H1 (cell line): Measurements from ENCODE around the gene GID8. TPM values are rescaled to one million over a fixed set of nuclear protein-coding genes. Genes with fewer than 3 reads are reported as not detected.

Experiments
- CTCF ChIA-PET: fragments of 300-600 bp; sonication (Branson Sonifier 250); formaldehyde crosslinking; loops from one replicate; lab custom pipeline; 2021; ENCODE audit not compliant: partially characterized antibody; lab: Charles Lee
- POLR2A ChIA-PET: fragments of 300-600 bp; sonication (Branson Sonifier 250); formaldehyde crosslinking; loops from one replicate; lab custom pipeline; 2021; ENCODE audit warnings: inconsistent platforms; ENCODE audit not compliant: partially characterized antibody; lab: Charles Lee
- DNase-seq, 2 experiments: peaks; one replicate each; pipeline versions ENCODE4 v3.0.0 to v3.0.0-alpha.2; 2010 to 2022; ENCODE audit warnings: low spot score in 2 of 2, low read depth in 1 of 2, mixed read lengths in 1 of 2
- FAIRE-seq: peaks from 2 replicates; lab custom pipeline; 2011; peaks lifted over from hg19 to GRCh38; lab: Jason Lieb, UNC
- H2AFZ ChIP-seq: 2 replicates; pipeline ENCODE4 v1.8.1; 2012; ENCODE audit warnings: low read length, inconsistent platforms
- H2AK5ac ChIP-seq: 2 replicates; pipeline ENCODE4 v1.6.1; 2013; ENCODE audit warnings: low read depth, low read length
- H2BK120ac ChIP-seq: replicated peaks from 2 replicates; pipeline ENCODE3; 2013; ENCODE audit warnings: low read depth, low read length, inconsistent platforms
- H2BK12ac ChIP-seq: 2 replicates; pipeline ENCODE4 v1.6.1; 2013; ENCODE audit warnings: low read depth, low read length
- H2BK15ac ChIP-seq: 2 replicates; pipeline ENCODE4 v1.6.1; 2013; ENCODE audit warnings: low read length
- H2BK20ac ChIP-seq: 2 replicates; pipeline ENCODE4 v1.6.1; 2013; ENCODE audit warnings: low read length
- H2BK5ac ChIP-seq: 2 replicates; pipeline ENCODE4 v1.6.1; 2013; ENCODE audit warnings: low read depth, low read length
- H3K14ac ChIP-seq: 2 replicates; pipeline ENCODE4 v1.6.1; 2013; ENCODE audit warnings: inconsistent platforms; ENCODE audit not compliant: insufficient read length
- H3K18ac ChIP-seq: 2 replicates; pipeline ENCODE4 v1.6.1; 2013; ENCODE audit warnings: low read length; ENCODE audit errors: extremely low read depth
- H3K23ac ChIP-seq: 2 replicates; pipeline ENCODE4 v1.6.1; 2013; ENCODE audit warnings: inconsistent platforms; ENCODE audit not compliant: insufficient read length
- H3K23me2 ChIP-seq: 2 replicates; pipeline ENCODE4 v1.6.1; 2013; ENCODE audit warnings: low read depth, low read length
- H3K27ac ChIP-seq: 2 replicates; pipeline ENCODE4 v1.6.1; 2011; ENCODE audit warnings: low read depth, low read length, inconsistent platforms
- H3K27me3 ChIP-seq, 4 experiments: replicated peaks in 1 of 4; 1 replicate in 1 of 4; 2 replicates in 3 of 4; pipeline versions ENCODE4 v1.6.1 to v1.8.1; 2011 to 2013; ENCODE audit warnings: low read length in 3 of 4, mild to moderate bottlenecking in 3 of 4, inconsistent platforms in 2 of 4, mixed read lengths in 2 of 4, moderate library complexity in 1 of 4; ENCODE audit not compliant: control insufficient read depth in 3 of 4, insufficient read depth in 3 of 4; ENCODE audit errors: extremely low read depth in 1 of 4
- H3K36me3 ChIP-seq, 4 experiments: 2 replicates each; pipeline versions ENCODE4 v1.6.1 to v1.8.1; 2011 to 2013; ENCODE audit warnings: mild to moderate bottlenecking in 4 of 4, low read length in 3 of 4, moderate library complexity in 2 of 4, control low read depth in 1 of 4, inconsistent platforms in 1 of 4; ENCODE audit not compliant: insufficient read depth in 4 of 4, control insufficient read depth in 2 of 4
- H3K4ac ChIP-seq: replicated peaks from 2 replicates; pipeline ENCODE3; 2013; ENCODE audit warnings: low read length, low read depth, mixed read lengths, inconsistent platforms; ENCODE audit not compliant: insufficient read length
- H3K4me1 ChIP-seq, 4 experiments: replicated peaks in 1 of 4; 1 replicate in 1 of 4; 2 replicates in 3 of 4; pipeline versions ENCODE4 v1.6.1 to v1.8.1; 2011 to 2013; ENCODE audit warnings: low read length in 3 of 4, inconsistent platforms in 2 of 4, mixed read lengths in 1 of 4; ENCODE audit not compliant: insufficient read depth in 4 of 4, control insufficient read depth in 3 of 4
- H3K4me2 ChIP-seq, 2 experiments: 2 replicates each; pipeline versions ENCODE4 v1.6.1 to v1.8.1; 2011 to 2013; ENCODE audit warnings: low read depth in 2 of 2, low read length in 2 of 2, control low read depth in 1 of 2, inconsistent platforms in 1 of 2, mild to moderate bottlenecking in 1 of 2; ENCODE audit not compliant: insufficient read depth in 1 of 2
- H3K4me3 ChIP-seq, 4 experiments: fragments of 200-600, 300-600 bp in 1 of 4; sonication (generic), shearing (Covaris generic), sonication (Bioruptor Twin) in 1 of 4; 2 replicates each; pipeline versions ENCODE4 v1.5.1 to v1.8.1; 2011 to 2016; ENCODE audit warnings: low read length in 4 of 4, low read depth in 3 of 4, control low read depth in 2 of 4, inconsistent platforms in 2 of 4, mild to moderate bottlenecking in 2 of 4, mixed read lengths in 1 of 4, moderate library complexity in 1 of 4; ENCODE audit not compliant: insufficient read depth in 2 of 4; ENCODE audit errors: extremely low read depth in 1 of 4
- H3K56ac ChIP-seq: replicated peaks from 2 replicates; pipeline ENCODE3; 2013; ENCODE audit warnings: low read depth, mild to moderate bottlenecking, mixed read lengths, low read length, inconsistent platforms; ENCODE audit not compliant: insufficient read length
- H3K79me1 ChIP-seq: 2 replicates; pipeline ENCODE4 v1.6.1; 2013; ENCODE audit warnings: low read depth, low read length, control low read depth
- H3K79me2 ChIP-seq, 2 experiments: 2 replicates each; pipeline versions ENCODE4 v1.6.1 to v1.8.1; 2012 to 2013; ENCODE audit warnings: low read length in 2 of 2, mild to moderate bottlenecking in 2 of 2, inconsistent platforms in 1 of 2; ENCODE audit not compliant: insufficient read depth in 2 of 2, control insufficient read depth in 1 of 2
- H3K9ac ChIP-seq, 4 experiments: replicated peaks in 1 of 4; 1 replicate in 1 of 4; 2 replicates in 3 of 4; pipeline versions ENCODE4 v1.6.1 to v1.8.1; 2011 to 2013; ENCODE audit warnings: low read depth in 3 of 4, low read length in 3 of 4, control low read depth in 2 of 4, mild to moderate bottlenecking in 2 of 4, moderate library complexity in 2 of 4, inconsistent platforms in 1 of 4; ENCODE audit errors: extremely low read depth in 1 of 4
- H3K9me3 ChIP-seq, 2 experiments: 2 replicates each; pipeline versions ENCODE4 v1.6.1 to v1.8.1; 2012 to 2013; ENCODE audit warnings: mild to moderate bottlenecking in 2 of 2, moderate library complexity in 2 of 2, control low read depth in 1 of 2, inconsistent platforms in 1 of 2, low read depth in 1 of 2, low read length in 1 of 2, mixed read lengths in 1 of 2; ENCODE audit not compliant: insufficient read depth in 2 of 2
- H4K20me1 ChIP-seq, 2 experiments: replicated peaks in 1 of 2; 2 replicates each; pipeline versions ENCODE3 to v1.8.1; 2011 to 2013; ENCODE audit warnings: inconsistent platforms in 2 of 2, low read length in 2 of 2, mild to moderate bottlenecking in 1 of 2; ENCODE audit not compliant: insufficient read depth in 2 of 2, control insufficient read depth in 1 of 2
- H4K5ac ChIP-seq: 2 replicates; pipeline ENCODE4 v1.6.1; 2013; ENCODE audit warnings: low read length, low read depth, mixed read lengths, inconsistent platforms; ENCODE audit not compliant: insufficient read length
- H4K8ac ChIP-seq: 2 replicates; pipeline ENCODE4 v1.8.0; 2013; ENCODE audit warnings: mild to moderate bottlenecking, moderate library complexity, low read length, inconsistent platforms; ENCODE audit not compliant: insufficient read depth; ENCODE audit errors: extremely low read depth
- H4K91ac ChIP-seq: replicated peaks from 2 replicates; pipeline ENCODE3; 2013; ENCODE audit warnings: low read length, mixed read lengths, inconsistent platforms; ENCODE audit not compliant: insufficient read length
- YY1 ChIP-seq: IDR thresholded peaks from 2 replicates; pipeline ENCODE4 v1.6.1; 2011; ENCODE audit warnings: low read depth, mild to moderate bottlenecking, low read length
- WGBS, 2 experiments: shearing (Covaris generic) in 1 of 2; methylation state at CpG; one replicate each; pipeline versions ENCODE4 v1.1.6 to v1.1.7; 2013 to 2015; ENCODE audit warnings: low lambda C conversion rate in 2 of 2, mixed read lengths in 2 of 2, inconsistent platforms in 1 of 2, low coverage in 1 of 2, missing lambda C conversion rate in 1 of 2; ENCODE audit not compliant: insufficient replicate concordance in 2 of 2, insufficient coverage in 1 of 2, insufficient read length in 1 of 2; ENCODE audit errors: extremely low coverage in 1 of 2, missing lambda C conversion rate in 1 of 2; 5-methylcytosine and 5-hydroxymethylcytosine counted together
- polyA plus RNA-seq, 7 experiments: library from polyadenylated mRNA; depleted of rRNA in 3 of 7; stranded (reverse) in 5 of 7; unstranded in 2 of 7; fragments of >200 nt in 5 of 7; fragments of 200-250 nt in 2 of 7; gene quantifications; 1 replicate in 5 of 7; 2 replicates in 1 of 7; 4 replicates in 1 of 7; pipeline versions ENCODE4 v1.2.1 to v1.2.3, GENCODE V29; 2011 to 2013; ENCODE audit warnings: missing spikeins in 2 of 7, mixed read lengths in 2 of 7
- total RNA-seq: library from RNA; stranded (reverse); fragmentation: NEBNext Ultra II Directional; extraction: Animal tissue kit (Norgen Biotek cat#: 25700); gene quantifications from 2 replicates; pipeline ENCODE4 v1.2.1, GENCODE V29; 2021

Gene GID8
- total and polyA plus RNA-seq, 2 of the 8 experiments (the other 6 are each of a cell fraction or from before 2014, with no cell fraction given), result 39.7 to 72.9 TPM

- Histone ChIP-seq H2AFZ (no peak overlapping the region), H3K79me2 (peaks cover 78 to 92% of the 10 kb centered on the region in 2 experiments), H3K4me3 (peak overlapping the region in 3 of 4 experiments; percentile 1 to 93 (median 3); a peak in 3 of 8 replicates), H3K18ac (no peak overlapping the region), H3K23ac (no peak overlapping the region), H2BK15ac (no peak overlapping the region), H2BK120ac (no peak overlapping the region), H4K8ac (no peak overlapping the region), H4K20me1 (peaks cover 29 to 35% of the 10 kb centered on the region in 2 experiments), H3K23me2 (peaks cover 14% of the 10 kb centered on the region), H3K27me3 (no peaks in the 10 kb centered on the region), H3K4ac (no peak overlapping the region), H3K36me3 (peaks cover 0 to 23% (median 5%) of the 10 kb centered on the region in 4 experiments; a peak in 4 of 8 replicates), H3K79me1 (peaks cover 4% of the 10 kb centered on the region), H2AK5ac (0 out of 2 replicates have a peak overlapping the region, but pooled peaks have one; percentile 24), H3K4me1 (peaks cover 3 to 32% (median 14%) of the 10 kb centered on the region in 4 experiments), H2BK12ac (no peak overlapping the region), H4K5ac (no peak overlapping the region), H3K27ac (peak overlapping the region; percentile 57), H2BK5ac (no peak overlapping the region; the same call in 1 of the 2 replicates), H2BK20ac (no peak overlapping the region), H3K56ac (no peak overlapping the region), H3K4me2 (peak overlapping the region; percentile 60 to 77; a peak in 3 of 4 replicates), H3K9ac (peak overlapping the region in 1 of 4 experiments; percentile 60; a peak in 1 of 7 replicates), H3K14ac (no peak overlapping the region), H4K91ac (no peak overlapping the region), H3K9me3 (no peaks in the 10 kb centered on the region)
- DNase-seq (no peak), FAIRE-seq (no peak)
- ChIA-PET POLR2A (interaction anchor here (1.3 to 19.4 kb wide), 11 partner anchors 8 to 80 kb away, joined by 3 to 363 read pairs (median 6); partner anchors contain the start of genes DIDO1 and SLC17A9), CTCF (interaction anchor here (0.6 to 4.0 kb wide), 17 partner anchors 8 to 998 kb away, joined by 3 to 22 read pairs (median 4); partner anchors contain the start of genes DIDO1 and SLC17A9)
- WGBS, 2 experiments, result 93% methylated on average over 12 of the region's 12 CpGs; no CpG with 5 or more reads in 1 of the 2 experiments
- no peak for TF ChIP-seq YY1
Measured at GRCh38 chr20:62935204-62935967, 2.6 kb upstream of the GID8 start.
